ENCODE data around the gene USP37.

The USP37 gene

GRCh38 chr2:218428846-218429558, 139.1 kb downstream of the USP37 start:
- H3K4me1 Mint-ChIP-seq, result no peaks in the 10 kb centered on the region
- DNase-seq, result no peak
- H3K27ac Mint-ChIP-seq, result no peak overlapping the region
- TF ChIP-seq CTCF (IDR thresholded peaks at IDR 0.05), result no peak
- H3K27me3 Mint-ChIP-seq (ENCODE audit: low read depth, poor library complexity), result peaks cover 40% of the 10 kb centered on the region
- H3K9me3 Mint-ChIP-seq, result no peaks in the 10 kb centered on the region
- H3K36me3 Mint-ChIP-seq (ENCODE audit: low read depth), result no peaks in the 10 kb centered on the region
- no peak overlapping the region for H3K4me3 Mint-ChIP-seq

DNA sequence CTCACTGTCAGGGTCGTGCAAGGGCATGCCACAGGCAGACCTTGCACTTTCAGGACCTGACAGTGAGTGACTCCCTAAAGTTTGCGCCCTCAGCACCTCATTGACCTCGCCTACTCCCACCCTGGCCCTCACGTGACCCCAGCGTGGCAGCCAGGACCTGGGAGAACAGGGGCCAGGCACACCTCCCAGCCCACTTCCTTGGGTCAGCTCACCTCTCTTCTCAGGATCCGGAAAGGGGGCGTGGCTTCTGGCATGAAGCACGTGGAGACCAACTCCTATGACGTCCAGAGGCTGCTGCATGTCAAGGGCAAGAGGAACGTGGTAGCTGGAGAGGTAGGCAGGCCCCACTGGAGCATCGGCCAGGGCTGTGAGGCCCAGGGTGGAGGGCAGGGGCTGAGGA, 140.4 kb downstream of the USP37 start:
- no peak overlapping the region for H3K4me3 Mint-ChIP-seq

DNA sequence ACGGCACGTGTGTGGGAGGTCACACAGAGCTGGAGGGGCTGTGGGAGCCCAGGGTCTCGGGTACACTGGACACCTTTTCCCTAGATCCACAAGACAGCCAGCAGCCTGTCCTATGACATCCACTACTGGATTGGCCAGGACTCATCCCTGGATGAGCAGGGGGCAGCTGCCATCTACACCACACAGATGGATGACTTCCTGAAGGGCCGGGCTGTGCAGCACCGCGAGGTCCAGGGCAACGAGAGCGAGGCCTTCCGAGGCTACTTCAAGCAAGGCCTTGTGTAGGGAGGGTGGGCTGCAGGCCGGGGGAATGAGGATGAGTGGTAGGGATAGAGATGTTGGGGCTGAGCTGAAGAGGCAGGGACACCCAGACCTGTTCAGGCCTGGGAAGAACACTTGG, 142.6 kb downstream of the USP37 start:
- TF ChIP-seq CTCF (IDR thresholded peaks at IDR 0.05), result no peak

More for the DNA sequence above, 140.4 kb downstream of the USP37 start:
- peak; percentile 26 for DNase-seq
- H3K36me3 Mint-ChIP-seq (ENCODE audit: low read depth), result no peaks in the 10 kb centered on the region
- H3K4me1 Mint-ChIP-seq, result no peaks in the 10 kb centered on the region
- H3K27ac Mint-ChIP-seq, result no peak overlapping the region
- H3K27me3 Mint-ChIP-seq (ENCODE audit: low read depth, poor library complexity), result peaks cover 43% of the 10 kb centered on the region
- no peak for TF ChIP-seq CTCF (IDR thresholded peaks at IDR 0.05)
- H3K9me3 Mint-ChIP-seq, result no peaks in the 10 kb centered on the region

GRCh38 chr2:218423584-218423983, 144.6 kb downstream of the USP37 start:
- Mint-ChIP-seq H3K27ac (no peak overlapping the region), H3K9me3 (no peaks in the 10 kb centered on the region), H3K36me3 (ENCODE audit: low read depth) (no peaks in the 10 kb centered on the region), H3K4me1 (peaks cover 7% of the 10 kb centered on the region), H3K4me3 (no peak overlapping the region), H3K27me3 (ENCODE audit: low read depth, poor library complexity) (peaks cover 46% of the 10 kb centered on the region)
- no peak for TF ChIP-seq CTCF (IDR thresholded peaks at IDR 0.05)
- no peak for DNase-seq

More for the DNA sequence above, 142.6 kb downstream of the USP37 start:
- no peaks in the 10 kb centered on the region for H3K9me3 Mint-ChIP-seq
- no peak overlapping the region for H3K27ac Mint-ChIP-seq
- peaks cover 41% of the 10 kb centered on the region for H3K27me3 Mint-ChIP-seq (ENCODE audit: low read depth, poor library complexity)
- DNase-seq, result no peak
- no peak overlapping the region for H3K4me3 Mint-ChIP-seq
- H3K36me3 Mint-ChIP-seq (ENCODE audit: low read depth), result no peaks in the 10 kb centered on the region
- no peaks in the 10 kb centered on the region for H3K4me1 Mint-ChIP-seq

GRCh38 chr2:218422403-218423086, 145.6 kb downstream of the USP37 start:
- no peak overlapping the region for H3K4me3 Mint-ChIP-seq
- no peak for TF ChIP-seq CTCF (IDR thresholded peaks at IDR 0.05)
- H3K27ac Mint-ChIP-seq, result no peak overlapping the region
- DNase-seq, result no peak
- no peaks in the 10 kb centered on the region for H3K9me3 Mint-ChIP-seq
- H3K36me3 Mint-ChIP-seq (ENCODE audit: low read depth), result no peaks in the 10 kb centered on the region
- peaks cover 37% of the 10 kb centered on the region for H3K27me3 Mint-ChIP-seq (ENCODE audit: low read depth, poor library complexity)
- peaks cover 13% of the 10 kb centered on the region for H3K4me1 Mint-ChIP-seq
